T-helper 1 cell treated with Interleukin-12 subunit alpha and Interleukin-12 subunit beta and Interleukin-4 antibody, amounts not matched to agents 30 ng/mL and 1 ng/mL, for 36 hours (primary cell): ENCODE measurements around the gene SFRP4. TPM values are rescaled to one million over a fixed set of nuclear protein-coding genes. Genes with fewer than 3 reads are reported as not detected.

Experiments
- total RNA-seq: library from RNA; stranded (reverse); gene quantifications from 2 replicates; pipeline ENCODE4 v1.2.3, GENCODE V29; 2022

SFRP4 gene
- total RNA-seq, 1 donor from 2014 or later = not detected

Other genes with a start within 250 kb of the SFRP4 start
- not detected in 2 replicates for gene GPR141, start 233.1 kb downstream of the SFRP4 start, total RNA-seq
- gene NME8, start 68.2 kb downstream of the SFRP4 start, total RNA-seq = not detected in 2 replicates
- gene EPDR1, start 3.8 kb upstream of the SFRP4 start, total RNA-seq = not detected in 2 replicates